GM18951 (cell line): ENCODE results near the gene CDH4.

ENCODE experiments used
- POLR2A ChIP-seq: IDR thresholded peaks from 4 replicates; pipeline ENCODE4 v1.6.1; 2011; ENCODE audit warnings: mild to moderate bottlenecking; ENCODE audit not compliant: insufficient read length, insufficient read depth; ENCODE audit errors: extremely low read depth
- in situ Hi-C: fragments of 300-500 bp; cut with MboI; formaldehyde crosslinking; loops from one replicate; pipeline ENCODE4 v1.12.0; 2022; ENCODE audit warnings: low sequenced_read_pairs, mixed read lengths, inconsistent platforms; ENCODE audit not compliant: unreplicated experiment

The CDH4 gene

DNA sequence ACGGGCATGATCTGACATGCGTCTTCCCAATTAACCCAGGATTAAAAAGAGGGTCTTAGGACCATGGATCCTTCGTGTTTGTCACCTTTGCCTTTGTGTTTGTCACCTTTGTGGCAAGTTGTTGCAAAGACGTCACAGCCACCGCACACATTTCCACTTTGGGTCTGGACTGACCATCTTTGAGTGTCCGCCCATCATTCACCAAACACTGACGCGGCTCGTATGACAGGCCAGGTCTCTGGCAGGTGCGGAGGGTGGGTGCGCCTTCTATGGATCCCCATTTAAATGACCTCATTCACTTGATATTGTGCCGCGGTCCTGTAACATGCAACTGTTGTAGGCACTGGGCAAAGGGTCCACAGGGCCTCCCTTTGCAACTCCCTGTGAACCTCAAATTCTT lies 409.5 kb downstream of the CDH4 start:
- in situ Hi-C loops, result no loop called here
- TF ChIP-seq POLR2A, result no peak

DNA sequence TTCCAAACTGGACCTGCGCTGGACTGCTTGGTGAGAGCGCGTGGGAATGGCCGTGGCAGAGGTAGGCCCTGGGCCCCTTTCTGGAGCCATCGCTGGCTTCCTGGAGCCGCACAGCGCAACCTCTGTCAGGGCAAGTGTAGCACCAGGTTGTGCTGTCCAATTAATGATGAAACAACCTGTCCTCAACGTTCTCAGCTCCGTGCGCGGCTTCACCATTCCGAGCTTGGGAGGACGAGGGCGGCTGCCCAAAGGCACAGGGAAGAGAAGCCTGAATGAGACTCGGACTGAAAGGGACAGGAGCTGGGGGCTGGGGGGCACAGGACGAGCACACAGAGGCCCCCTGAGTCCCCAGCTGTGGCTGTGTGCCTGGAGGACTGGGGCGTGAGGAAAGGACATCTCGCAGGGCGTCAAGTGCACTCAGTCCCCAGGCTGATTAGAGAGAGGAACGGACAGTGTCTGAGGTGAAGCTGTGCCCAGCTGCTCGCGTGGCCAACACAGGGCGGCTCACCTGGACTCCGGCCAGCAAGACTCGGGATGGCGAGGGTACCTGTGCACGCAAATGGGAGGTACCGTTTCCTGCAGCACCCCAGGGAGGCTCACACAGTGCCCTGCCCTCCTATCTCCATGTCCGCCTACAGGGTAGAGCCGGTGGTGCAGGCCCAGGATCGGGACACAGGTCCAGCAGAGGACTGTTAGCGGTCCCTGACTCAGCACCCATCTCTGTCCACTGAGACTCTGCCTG lies 410.3 kb downstream of the CDH4 start:
- TF ChIP-seq POLR2A, result no peak
- in situ Hi-C loops, result no loop called here

DNA sequence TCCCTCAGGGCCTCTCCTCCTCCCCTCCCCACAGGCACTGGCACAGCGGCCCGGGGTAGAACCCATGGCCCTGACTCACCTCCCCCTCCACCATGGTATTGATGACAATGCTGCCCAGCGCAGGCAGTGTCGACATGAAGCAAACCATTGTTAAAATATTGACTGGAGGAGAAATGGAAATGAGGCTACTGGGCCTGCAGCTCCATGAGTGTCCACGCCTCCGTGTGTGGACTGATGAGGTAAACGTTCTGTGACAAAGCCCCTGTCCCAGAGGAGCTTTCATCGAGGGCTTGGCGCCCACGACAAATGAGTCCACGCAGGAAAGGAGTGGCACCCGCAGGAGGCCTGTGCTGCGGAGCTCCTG lies 410.9 kb downstream of the CDH4 start:
- in situ Hi-C loops, result no loop called here
- no peak for TF ChIP-seq POLR2A

DNA sequence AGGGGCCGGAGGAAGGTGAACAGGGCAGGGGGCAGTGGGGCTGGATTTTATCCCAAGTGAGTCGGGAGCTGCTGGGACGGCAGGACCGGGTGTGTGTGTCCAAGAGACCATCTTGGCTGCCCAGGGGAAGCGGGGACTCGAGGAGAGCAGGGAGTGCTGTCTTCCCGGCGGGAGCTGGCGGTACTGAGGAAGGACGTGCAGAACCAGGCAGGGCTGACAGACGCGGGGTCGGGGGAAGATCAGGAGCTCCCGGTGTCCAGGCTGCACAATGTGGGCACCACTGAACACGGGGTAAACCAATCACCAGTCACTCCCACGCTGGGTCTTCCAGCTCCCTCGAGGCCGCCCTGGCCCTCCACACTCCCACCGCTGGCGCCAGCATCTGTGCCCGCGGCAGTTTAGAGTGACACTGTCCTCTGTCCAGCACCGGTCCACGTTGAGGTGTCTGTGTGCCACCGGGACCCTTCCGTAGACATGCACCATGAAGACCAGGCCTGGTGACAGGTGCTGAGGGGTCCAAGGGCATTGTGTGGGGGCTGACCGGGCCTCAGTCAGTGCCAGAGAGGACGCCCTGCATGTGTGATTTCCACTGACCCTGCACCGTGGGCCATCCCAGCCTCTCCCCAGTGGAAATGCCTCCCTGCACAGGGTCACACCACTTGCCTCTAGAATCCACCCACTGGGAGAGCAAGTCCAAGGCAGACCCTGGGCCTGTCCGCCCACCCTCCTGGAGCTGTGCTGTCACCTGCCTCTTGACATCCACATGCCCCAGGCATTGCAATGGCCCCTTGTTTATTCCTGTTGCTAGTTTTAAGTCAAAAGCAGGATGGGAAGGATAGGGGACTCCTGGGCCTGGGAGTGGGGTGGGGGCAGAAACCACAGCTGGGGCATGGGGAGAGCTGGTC lies 411.7 kb downstream of the CDH4 start:
- in situ Hi-C loops, result no loop called here
- no peak for TF ChIP-seq POLR2A

DNA sequence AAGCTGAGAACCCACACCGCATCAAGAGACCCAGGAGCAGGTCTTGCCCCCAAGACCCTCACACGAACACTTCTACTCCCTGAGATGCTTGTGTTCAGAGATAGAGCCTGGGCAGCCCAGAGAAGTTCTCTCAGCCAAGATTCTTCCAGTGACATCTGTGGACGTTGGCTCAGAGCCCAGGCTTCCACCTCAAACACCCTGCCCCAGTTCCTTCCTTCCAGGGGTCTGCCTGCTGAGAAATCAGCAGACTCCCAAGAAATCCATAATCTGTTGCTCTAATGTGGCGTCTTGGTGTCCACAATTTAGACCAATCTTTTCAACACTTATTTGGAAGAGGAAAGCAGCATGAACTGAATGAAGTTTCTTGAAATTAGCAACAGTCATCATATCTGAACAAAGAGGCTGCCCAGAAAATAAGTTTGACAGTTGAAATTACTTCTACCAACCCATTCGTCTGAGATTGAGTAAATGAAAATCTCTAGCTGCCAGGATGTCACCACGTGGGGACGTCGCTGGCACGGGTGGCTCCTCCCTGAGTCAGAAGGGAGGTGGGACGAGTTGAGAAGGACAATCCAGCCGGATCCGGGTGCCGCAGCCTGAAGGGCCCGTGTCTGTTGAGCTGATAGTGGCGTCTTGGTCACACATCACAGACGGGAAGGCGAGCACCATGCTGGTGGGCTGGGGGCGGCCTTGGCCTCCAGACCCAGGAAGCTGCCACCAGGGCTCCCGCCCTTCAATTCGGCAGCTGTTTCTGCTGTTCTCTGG lies 412.7 kb downstream of the CDH4 start:
- in situ Hi-C loops, result no loop called here
- TF ChIP-seq POLR2A, result no peak

DNA sequence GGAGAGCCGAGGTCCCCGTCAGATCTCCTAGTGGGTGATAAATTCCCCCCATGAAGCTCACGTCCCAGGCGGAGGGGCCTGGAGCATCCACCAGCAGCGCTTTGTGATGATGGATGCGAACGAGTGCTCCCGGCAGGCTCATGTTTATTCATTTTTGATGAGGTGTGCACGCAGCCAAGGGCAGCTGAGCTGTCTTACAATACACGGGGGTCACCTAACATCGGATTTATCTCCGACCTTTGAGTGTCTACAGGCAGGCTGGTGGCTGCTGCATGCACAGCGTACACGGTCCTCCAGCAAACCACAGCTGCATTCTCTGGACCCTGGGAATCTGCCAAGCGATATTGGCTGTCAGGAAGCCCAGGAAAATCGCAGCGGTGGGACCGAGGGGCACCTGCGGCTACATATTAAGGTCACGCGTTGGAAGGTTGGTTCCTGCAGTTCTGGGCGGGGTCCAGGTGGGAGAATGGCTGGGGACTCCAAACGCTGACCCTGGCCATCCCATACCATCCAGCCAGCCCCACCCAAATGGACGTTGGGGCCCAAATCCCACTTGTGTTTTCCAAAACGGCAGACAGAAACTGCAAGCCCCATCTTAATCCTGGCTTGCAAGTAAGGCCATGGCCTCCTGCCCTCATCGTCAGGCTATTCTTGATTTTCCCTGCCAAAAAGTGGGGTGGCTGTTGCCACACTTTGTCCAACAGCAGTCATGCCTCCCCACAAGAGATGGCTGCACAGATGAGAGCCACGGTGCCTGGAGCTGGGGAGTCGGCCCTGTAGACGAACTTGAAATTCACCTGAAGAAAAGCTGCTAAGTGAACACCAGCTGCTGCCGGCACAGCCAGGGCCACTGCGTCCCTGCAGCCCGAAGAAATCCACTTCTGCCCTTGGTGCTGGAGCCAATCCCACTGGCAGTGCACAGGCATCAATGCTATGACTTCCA lies 413.7 kb downstream of the CDH4 start:
- in situ Hi-C loops, result no loop called here
- TF ChIP-seq POLR2A, result no peak

DNA sequence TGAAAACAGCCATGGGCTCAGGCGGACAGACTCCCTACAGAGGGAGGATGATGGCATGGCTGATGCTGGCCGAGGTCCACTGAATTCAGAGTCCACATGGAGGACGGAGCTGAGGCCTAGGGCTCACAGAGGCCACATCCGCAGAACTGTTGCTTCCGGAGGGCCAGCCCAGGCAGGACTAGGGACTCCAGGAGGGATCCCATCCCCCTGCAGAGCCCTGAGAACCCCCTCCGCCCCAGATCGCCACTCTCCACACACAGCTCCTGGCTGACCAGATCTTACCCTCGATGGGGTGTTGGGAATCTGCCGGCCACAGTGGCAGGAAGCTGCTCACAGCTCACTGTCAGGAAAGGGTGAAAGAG lies 414.4 kb downstream of the CDH4 start:
- TF ChIP-seq POLR2A, result no peak
- in situ Hi-C loops, result no loop called here

DNA sequence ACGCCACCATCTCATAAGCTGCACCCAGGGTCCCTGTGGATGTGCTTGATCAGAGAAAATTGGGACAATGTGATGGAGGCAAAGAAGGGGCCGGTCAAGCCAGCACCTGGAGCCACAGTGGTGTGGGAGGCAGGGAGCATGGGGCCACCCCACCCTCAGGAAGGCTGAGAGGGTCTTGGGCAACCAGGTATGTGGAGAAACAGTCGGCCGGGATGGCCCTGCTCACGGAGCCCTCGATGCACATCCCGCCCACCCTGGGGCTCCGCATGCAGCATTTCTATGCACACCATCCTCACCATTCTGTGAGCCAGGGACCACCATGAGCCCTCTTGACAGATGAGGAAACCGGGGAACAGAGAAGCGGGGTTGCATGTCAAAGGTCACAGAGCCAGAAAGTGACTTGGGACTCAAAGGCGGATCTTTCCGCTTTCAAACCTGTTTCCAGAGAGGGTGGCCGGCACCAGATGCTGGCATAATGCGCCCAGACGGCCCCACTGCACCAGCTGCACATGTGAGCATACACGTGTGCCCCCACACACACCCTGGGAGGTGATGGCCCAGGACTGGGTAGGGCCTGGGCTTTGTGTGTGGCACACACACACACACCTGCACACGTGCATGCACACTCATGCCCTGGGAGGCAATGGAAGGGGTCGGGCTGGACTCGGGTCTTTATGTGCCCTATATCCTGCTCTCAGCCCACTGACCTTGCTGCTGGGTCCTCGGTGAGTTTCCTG lies 415.2 kb downstream of the CDH4 start:
- in situ Hi-C loops, result no loop called here
- TF ChIP-seq POLR2A, result no peak

DNA sequence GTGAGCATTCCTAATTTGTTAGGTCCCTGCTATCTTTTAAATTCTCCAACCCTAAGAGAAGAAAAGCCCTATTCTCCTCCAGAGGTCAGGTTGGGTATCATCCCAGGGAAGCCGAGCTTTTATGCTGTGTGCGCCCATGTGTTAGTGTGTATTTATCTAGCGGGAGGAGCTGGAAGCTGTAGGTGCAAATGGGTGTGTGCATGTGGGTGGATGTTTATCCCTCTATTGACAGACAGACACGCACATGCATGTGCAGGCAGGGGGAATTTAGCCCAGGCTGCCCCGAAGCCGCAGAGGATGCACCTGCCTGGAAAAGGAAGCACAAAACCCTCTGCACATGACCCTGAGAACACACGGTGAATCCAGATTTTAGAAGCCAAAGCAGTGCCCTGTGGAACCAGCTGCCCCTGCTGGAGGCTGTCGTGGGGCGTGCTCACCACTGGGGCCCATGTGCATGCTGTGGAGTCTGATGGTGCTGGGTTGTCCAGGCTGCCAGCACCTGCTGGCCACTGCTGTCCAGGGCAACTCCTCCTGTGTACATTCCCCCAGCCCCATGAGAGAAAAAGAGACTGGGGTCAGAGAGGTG lies 416.1 kb downstream of the CDH4 start:
- in situ Hi-C loops, result no loop called here
- TF ChIP-seq POLR2A, result no peak

DNA sequence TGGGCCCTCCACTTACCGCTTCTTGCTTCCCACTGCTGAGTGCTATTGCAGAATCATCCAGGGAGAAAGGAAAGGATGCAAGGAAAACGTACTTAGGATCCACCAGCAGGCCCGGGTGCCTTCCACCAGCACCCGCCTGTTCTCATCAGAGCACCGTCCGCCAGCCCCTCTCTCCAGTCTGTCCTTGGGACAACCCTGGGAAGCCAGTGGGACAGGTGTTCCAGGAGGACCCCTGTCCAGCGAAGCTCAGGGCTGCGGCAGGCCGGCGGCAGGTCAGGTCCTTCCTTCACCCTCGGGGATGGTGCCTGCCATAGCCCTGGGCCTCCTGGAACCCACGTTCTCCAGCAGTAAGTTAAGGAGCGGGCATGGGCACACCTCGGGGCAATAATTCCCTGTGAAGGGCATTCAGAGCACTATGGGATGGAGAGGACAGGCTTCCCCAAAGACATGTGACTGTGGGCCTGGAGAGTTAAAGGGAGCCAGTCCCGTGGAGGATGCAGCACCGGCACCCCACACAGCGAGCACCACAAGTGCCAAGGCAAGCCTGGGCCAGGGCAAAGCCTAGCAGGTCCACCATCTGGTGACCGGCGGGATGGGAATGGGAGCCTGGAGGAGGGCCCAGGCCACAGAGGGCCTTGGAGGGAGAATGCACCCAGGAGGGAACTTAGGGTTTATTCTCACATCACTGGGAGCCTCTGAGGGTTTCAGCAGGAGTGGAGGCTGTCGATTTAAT lies 416.9 kb downstream of the CDH4 start:
- in situ Hi-C loops, result no loop called here
- TF ChIP-seq POLR2A, result no peak

DNA sequence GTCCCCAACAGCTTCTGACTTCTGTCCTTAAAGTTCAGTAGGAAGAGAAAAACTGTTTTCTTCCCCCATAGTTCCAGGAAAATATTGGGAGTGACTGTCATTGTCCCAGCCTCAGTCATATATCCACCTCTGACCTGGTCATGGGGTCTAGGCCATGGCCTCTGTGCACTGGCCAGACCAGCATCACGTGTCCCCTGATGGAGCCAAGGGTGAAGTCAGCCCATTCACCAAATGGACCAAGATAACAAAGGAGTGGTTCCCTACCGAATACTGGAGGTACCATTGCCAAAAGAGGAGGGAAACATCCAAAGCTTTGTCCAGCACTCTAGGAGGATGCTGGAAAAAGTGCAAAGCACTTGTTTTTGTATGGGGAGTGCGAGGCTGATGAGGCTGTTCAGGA lies 418.2 kb downstream of the CDH4 start:
- in situ Hi-C loops, result no loop called here
- TF ChIP-seq POLR2A, result no peak

DNA sequence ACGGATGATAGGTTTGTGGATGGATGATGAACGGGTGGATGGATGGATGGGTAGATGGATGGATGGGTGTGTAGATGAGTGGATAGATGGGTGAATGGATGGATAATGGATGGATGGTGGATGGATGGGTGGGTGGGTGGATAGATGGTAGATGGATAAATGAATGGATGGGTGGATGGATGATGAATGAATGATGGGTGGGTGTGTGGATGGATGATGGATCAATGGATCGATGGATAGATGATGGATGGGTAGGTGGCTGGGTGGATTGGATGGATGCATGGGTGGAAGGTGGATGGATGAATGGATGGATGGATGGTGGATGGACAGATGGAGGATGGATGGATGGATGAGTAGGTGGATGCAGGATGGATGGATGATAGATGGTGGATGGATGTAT lies 419.5 kb downstream of the CDH4 start:
- in situ Hi-C loops, result no loop called here

More for the DNA sequence above, 419.5 kb downstream of the CDH4 start:
- TF ChIP-seq POLR2A, result no peak
